Stimulated activated naive CD4-positive, alpha-beta T cell treated with Interleukin-2 at 50 U/mL for 16 hours (primary cell): Measurements from ENCODE around the gene AGMO.

ENCODE experiments used
- DNase-seq: peaks from one replicate; lab custom pipeline; 2025; lab: John Stamatoyannopoulos, UW

AGMO gene

GRCh38 chr7:15397159-15397550 is 164.7 kb downstream of the AGMO start:
- DNase-seq, result no peak

GRCh38 chr7:15396210-15397158 is 165.3 kb downstream of the AGMO start:
- no peak for DNase-seq

GRCh38 chr7:15389073-15389472 is 172.7 kb downstream of the AGMO start:
- no peak for DNase-seq

GRCh38 chr7:15378494-15379145 is 183.2 kb downstream of the AGMO start:
- DNase-seq, result no peak

- no peak for DNase-seq
Observed at GRCh38 chr7:15376600-15376999, 185.2 kb downstream of the AGMO start.

DNA sequence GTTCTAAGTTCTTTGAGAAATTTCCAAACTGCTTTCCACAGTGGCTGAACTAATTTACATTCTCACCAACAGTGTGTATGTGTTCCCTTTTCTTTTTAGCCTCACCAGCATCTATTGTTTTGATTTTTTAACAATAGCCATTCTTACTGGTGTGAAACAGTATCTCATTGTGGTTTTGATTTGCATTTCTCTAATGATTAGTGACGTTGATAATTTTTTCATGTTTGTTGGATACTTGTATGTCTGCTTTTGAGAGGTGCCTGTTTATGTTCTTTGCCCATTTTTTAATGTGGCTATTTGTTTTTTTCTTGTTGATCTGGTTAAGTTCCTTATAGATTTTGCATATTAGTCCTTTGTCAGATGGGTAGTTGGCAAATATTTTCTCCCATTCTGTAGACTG is 191.4 kb downstream of the AGMO start:
- DNase-seq, result no peak

- DNase-seq, result no peak
Observed at GRCh38 chr7:15368653-15369052, 193.2 kb downstream of the AGMO start.

DNA sequence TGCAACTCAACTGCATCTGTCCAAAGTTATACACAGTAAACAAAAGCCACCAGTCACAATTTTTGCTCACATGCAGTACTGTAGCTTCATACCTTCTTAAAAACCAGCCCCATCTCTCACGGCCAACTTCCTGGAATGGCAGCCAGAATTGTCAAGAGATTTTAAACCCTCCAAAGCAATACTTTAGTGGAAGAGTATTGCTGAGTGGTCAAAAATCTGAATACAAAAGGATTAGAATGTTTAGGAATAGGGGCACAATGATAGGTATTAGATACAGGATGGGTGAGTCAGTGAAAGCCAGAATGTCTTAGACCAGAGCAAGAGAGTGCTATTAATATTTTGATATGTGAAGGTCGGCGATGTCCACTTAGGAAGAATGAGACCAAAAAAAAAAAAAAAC is 193.9 kb downstream of the AGMO start:
- no peak for DNase-seq

- no peak for DNase-seq
Observed at GRCh38 chr7:15358112-15358511, 203.7 kb downstream of the AGMO start.

DNA sequence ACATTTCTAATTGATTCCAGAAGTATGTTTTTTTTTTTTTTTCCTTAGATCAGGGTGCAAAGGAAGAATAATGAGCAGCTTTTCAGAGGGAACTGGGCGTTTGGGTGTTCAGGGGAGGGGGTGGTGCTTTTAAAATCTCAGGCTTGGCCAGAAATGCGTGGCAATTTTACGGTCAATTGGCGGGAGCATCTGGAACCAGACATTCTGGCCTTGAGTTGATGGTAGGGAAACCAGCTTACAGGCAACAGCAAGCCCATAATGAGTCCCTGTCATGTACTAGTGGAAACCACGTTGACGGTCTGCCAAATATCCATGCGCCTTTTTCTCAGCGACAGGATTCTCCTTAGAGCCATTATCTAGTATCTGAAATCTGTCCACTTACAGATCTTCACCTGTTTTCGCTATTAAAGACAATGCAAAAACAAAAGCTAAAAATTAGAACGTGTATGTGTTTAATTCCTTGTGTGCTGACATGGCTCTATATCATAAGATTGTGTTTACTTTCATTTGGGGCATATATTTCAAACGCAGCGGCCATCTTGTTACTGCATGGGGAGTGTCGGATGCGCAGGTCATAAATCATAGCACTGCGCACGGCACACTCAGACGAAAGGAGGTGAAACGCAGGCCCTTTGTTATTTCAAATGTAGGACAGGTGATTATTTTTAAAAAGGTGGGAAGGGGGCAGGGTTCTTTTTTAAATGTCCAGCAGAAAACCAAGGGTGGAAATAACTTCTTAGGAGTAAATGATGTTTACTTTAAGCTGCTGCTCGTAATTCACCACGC is 209.2 kb downstream of the AGMO start:
- DNase-seq, result no peak

DNA sequence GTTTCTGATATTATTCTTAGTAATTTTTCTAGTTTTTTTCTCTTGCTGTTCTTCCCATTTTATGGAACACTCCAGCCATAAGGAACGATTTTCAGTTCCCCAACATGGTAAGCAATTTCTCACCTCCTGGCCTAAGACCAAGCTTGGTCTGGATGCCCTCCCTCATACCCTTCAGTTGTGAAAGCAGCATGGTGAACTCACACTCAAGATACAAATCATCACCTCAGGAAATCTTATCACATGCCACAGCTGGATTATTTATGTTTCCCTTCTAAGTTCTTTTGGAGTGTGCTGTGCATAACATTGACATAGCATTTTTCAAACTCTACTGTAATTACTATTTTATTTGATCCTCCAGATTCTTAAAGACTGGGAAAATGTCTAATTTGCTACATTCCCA is 216.6 kb downstream of the AGMO start:
- no peak for DNase-seq

GRCh38 chr7:15341817-15342216 is 220.0 kb downstream of the AGMO start:
- DNase-seq, result no peak

GRCh38 chr7:15336146-15336545 is 225.7 kb downstream of the AGMO start:
- DNase-seq, result no peak

DNA sequence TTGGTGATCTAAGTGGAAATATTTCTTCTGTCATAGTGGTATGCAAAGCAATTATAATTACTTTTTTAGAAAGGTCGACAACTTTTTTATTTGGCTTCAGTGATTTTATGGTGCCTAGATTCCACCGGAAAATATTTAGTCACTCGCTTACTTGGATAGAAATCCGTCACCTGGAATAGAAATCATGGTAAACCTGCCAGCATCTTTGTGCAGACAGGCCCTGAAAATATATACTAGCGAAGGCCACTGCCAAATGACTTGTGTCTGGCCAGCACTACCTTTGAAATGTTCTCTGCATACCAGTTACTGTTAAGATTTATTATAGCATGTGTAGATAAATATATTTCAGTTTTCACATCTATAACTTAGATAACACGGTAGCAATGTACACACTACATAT is 226.4 kb downstream of the AGMO start:
- no peak for DNase-seq

- DNase-seq, result no peak
Observed at GRCh38 chr7:15334536-15335263, 227.1 kb downstream of the AGMO start.

GRCh38 chr7:15332956-15333355 is 228.9 kb downstream of the AGMO start:
- no peak for DNase-seq

DNA sequence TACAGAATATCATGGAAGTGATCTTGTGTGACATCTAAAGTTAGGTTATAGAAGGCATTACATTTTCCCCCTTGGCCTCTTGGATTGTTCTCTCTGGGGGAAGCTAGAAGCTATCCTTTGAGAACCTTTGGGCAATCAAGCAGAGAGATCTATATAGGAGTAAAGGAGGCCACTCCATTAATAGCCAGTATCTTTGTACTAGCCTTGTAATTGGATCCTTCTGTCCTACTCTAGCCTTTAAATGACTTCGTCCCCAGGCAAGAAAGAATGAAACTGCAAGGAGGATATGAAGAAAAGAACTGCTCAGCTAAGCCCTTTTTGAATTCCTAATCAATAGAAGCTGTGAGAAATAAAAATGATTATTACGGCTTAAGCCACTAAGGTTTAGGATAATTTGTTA is 230.9 kb downstream of the AGMO start:
- no peak for DNase-seq

- DNase-seq, result no peak
Observed at GRCh38 chr7:15327001-15327400, 234.8 kb downstream of the AGMO start.

- no peak for DNase-seq
Observed at GRCh38 chr7:15326044-15326644, 235.7 kb downstream of the AGMO start.

DNA sequence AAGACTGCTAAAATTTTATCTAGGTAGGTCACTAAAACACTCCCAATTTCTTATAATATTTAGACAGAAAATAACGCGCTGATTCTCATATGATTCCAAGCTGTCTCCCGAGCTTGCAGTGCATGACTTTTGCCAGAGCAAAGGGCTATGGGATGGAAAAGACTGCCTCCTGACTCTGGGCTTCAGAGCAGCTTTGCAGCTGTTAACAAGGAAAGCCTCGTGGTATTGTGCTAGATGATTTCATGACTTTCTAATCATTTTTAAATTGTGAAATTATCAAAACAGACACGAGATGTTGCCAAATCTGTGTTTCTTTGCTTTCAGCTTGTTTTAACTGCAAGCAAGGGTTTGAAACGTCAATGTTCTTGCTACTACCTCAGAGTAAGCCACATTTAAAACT is 238.3 kb downstream of the AGMO start:
- no peak for DNase-seq

- no peak for DNase-seq
Observed at GRCh38 chr7:15317215-15317614, 244.6 kb downstream of the AGMO start.

DNA sequence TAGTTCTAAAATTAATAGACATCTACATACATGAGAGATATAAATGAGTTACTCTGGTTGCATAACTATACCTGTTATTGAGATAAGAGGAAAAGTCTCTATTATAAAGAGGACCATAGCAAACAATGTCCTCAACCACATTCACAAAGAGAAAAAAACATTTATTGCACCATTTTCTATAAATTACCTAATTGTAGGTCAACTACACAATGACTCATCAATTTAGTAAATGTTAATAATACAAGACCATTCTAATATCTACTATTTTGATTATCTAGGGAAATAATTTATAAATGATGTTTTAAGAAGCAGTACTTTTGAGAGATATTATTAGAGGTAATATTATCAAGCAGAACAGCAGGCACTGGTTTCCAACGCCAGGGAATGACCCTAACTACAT is 246.1 kb downstream of the AGMO start:
- DNase-seq, result no peak
